ENCODE data around the gene CASZ1.

The CASZ1 gene

GRCh38 chr1:10693497-10694273, 102.8 kb downstream of the CASZ1 start:
- H3K27ac ChIP-seq = peak overlapping the region; percentile 52
- DNase-seq (ENCODE audit: low read depth, low spot score) = no peak

GRCh38 chr1:10693152-10693496, 103.3 kb downstream of the CASZ1 start:
- peak overlapping the region; percentile 52 for H3K27ac ChIP-seq

GRCh38 chr1:10692401-10693021, 103.9 kb downstream of the CASZ1 start:
- peak overlapping the region; percentile 52 for H3K27ac ChIP-seq

More at GRCh38 chr1:10693152-10693496, 103.3 kb downstream of the CASZ1 start:
- no peak for DNase-seq (ENCODE audit: low read depth, low spot score)

GRCh38 chr1:10691740-10692125, 104.7 kb downstream of the CASZ1 start:
- H3K27ac ChIP-seq = no peak overlapping the region

More at GRCh38 chr1:10692401-10693021, 103.9 kb downstream of the CASZ1 start:
- DNase-seq (ENCODE audit: low read depth, low spot score) = no peak

DNA sequence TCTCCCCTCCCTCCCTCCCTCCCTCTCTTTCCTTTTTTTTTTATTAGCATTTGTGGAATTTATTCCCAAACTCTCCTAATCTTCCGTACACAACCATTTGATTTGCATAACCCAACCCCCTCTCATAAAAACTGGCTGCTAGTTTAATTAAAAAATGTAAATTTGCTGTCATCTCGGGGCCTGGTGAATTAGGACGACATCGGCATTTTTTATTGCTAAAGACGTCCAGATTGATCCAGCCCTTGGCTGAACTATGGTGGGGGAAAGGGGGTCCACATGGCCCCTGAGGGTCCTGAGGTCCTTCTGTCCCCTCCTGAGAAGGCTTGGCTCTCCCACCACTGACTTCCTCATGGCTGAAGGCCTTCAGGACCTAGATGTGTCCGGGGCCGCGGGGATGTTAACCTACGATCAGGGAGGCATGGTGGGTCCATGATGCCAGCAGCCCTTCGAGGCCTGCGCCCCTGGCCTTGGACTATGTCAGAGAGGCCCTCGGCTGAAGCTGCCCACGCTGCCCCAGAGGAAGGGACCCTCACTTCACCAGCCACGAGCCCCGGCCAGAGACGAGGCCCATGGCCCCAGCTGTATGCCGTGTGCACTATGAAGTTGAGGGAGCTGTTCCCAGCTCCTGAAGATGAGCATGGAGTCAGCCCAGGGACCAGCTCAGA, 105.2 kb downstream of the CASZ1 start:
- no peak for DNase-seq (ENCODE audit: low read depth, low spot score)
- no peak overlapping the region for H3K27ac ChIP-seq

More at GRCh38 chr1:10691740-10692125, 104.7 kb downstream of the CASZ1 start:
- no peak for DNase-seq (ENCODE audit: low read depth, low spot score)

- DNase-seq (ENCODE audit: low read depth, low spot score) = no peak
- H3K27ac ChIP-seq = no peak overlapping the region
Observed at GRCh38 chr1:10690484-10690883, 106.0 kb downstream of the CASZ1 start.

- no peak for DNase-seq (ENCODE audit: low read depth, low spot score)
Observed at GRCh38 chr1:10688409-10688786, 108.0 kb downstream of the CASZ1 start.

DNA sequence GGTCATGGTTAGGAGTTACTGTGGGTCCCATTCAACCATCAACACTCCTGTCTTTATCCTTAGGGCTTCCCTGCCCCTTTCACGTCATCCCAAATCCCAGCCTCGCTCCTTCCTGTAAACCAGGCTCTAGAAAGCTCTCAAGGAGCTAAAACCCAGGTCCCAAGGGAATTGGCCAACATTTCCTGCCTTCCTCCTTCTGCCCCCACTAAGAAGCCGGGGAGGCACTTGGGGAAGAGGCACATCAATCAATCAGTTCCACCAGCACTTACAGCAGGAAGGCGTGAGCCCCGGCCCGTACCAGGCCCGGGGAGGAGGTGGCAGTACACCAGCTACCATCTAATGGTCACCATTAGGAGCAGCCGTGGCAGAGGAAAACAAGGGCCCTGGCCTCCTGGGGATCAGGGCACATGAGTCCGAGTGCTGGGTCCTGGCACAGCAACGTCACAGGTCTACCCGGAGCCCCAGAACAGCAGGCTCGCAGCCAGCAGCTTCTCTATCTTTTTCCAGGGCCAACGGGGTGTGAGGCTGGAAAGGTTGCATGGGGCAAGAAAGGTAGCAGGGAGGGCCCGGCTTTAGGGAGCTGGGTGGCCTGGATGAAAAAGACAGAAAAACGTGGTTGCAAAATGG, 108.6 kb downstream of the CASZ1 start:
- no peak for DNase-seq (ENCODE audit: low read depth, low spot score)
- H3K27ac ChIP-seq = no peak overlapping the region

More at GRCh38 chr1:10688409-10688786, 108.0 kb downstream of the CASZ1 start:
- H3K27ac ChIP-seq = no peak overlapping the region

- no peak overlapping the region for H3K27ac ChIP-seq
- DNase-seq (ENCODE audit: low read depth, low spot score) = no peak
Observed at GRCh38 chr1:10687251-10687651, 109.2 kb downstream of the CASZ1 start.

GRCh38 chr1:10686404-10687040, 109.9 kb downstream of the CASZ1 start:
- no peak for DNase-seq (ENCODE audit: low read depth, low spot score)
- no peak overlapping the region for H3K27ac ChIP-seq

GRCh38 chr1:10685808-10686403, 110.5 kb downstream of the CASZ1 start:
- H3K27ac ChIP-seq = no peak overlapping the region
- no peak for DNase-seq (ENCODE audit: low read depth, low spot score)

GRCh38 chr1:10685196-10685807, 111.1 kb downstream of the CASZ1 start:
- no peak overlapping the region for H3K27ac ChIP-seq
- no peak for DNase-seq (ENCODE audit: low read depth, low spot score)

- DNase-seq (ENCODE audit: low read depth, low spot score) = no peak
- no peak overlapping the region for H3K27ac ChIP-seq
Observed at GRCh38 chr1:10684221-10684620, 112.2 kb downstream of the CASZ1 start.

DNA sequence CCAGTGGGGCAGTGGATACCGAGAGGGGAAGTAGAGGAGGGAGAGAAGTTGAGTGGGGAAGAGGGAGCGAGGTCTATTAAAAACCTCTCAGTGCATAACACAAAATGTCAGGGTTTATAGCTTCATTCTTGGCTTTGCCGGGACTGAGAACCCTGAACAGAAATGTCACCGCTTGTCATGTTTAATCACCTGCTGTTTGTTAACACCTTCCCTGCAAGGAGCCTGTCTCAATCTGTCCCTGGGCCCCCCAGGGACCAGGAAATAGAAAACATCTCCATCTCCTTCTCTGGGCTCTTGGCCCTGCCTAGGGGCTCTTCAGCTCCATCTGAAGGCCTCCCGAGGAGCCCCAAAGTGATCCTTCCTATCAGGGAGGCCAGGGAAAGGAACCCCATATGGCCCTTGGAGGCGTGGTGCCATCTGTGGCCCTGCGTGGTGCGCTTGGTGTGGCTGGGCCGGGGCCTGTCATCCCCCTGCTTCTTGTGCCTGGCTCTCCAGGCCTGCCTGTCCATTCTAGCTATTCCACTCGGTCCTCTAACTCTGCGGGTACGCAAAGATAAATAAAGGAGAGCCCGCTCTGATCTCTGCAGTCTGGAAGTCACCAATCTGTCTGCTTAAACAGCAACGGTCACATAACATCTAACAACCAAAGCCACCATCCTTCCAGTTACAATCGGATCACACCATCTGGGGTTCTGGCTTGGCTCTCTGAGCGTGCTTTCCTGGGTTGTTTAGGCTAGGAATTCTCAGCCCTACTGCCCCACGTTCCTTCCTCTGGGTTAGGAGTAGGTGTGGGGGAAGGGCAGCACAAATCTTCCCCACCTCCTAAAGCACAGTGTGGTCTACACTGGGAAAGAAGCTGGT, 113.8 kb downstream of the CASZ1 start:
- DNase-seq (ENCODE audit: low read depth, low spot score) = no peak
- H3K27ac ChIP-seq = no peak overlapping the region

DNA sequence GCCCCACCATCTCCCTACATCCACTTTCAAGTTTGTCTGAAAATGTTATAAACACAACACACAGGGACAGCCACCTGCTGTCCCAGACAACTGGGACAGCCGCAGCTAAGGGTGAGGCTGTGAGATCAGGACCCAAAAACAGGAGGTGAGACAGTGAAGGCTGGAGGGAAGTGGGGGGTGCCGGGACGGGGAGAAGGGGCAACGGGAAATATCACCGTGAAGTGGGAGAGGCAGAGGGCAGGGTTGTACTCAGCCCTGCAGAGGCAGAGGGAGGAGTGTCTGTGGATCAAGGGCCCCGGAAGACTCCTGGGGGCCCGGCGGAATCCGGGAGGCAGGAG, 114.4 kb downstream of the CASZ1 start:
- DNase-seq (ENCODE audit: low read depth, low spot score) = no peak
- no peak overlapping the region for H3K27ac ChIP-seq

DNA sequence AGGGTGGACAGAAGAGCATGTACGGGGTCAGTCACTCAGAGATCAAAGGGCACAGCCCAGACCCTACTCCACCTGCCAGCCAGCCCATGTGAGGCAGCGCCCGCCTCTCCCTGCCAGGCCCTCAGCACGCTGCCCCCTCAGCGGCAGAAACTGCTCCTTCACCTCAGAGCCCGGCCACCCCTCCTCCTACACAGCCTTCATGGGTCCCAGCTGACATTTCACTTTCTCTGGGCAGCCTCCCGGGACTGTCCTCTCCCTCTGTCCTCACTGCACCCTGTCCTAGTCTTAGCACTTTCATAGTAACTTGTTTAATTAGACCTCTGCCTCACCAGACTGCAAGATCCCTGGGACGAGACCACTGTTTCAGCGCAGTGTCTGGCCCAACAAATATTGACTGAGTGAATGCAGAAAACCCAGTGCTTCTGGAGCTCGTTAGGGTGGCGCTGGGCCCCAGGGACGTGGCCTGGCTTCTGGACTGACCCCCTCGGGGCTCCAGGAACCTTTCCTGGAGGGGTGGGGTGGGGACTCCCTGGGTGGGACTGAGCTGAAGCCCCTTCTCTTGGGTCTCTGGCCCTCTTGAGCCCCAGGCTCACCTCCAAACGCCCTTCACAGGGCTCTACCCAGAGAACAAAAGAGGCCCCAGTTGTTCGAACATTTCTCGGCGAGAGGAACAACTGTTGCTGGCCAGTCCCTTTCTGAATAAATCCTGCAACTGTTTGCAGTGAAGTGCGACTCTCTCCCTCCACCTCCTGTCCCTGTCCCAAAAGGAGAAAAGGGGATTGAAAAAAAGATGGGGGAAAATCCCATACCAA, 114.9 kb downstream of the CASZ1 start:
- no peak for DNase-seq (ENCODE audit: low read depth, low spot score)
- no peak overlapping the region for H3K27ac ChIP-seq

- H3K27ac ChIP-seq = no peak overlapping the region
- DNase-seq (ENCODE audit: low read depth, low spot score) = no peak
Observed at GRCh38 chr1:10680487-10680886, 116.0 kb downstream of the CASZ1 start.

Measured in epithelial cell of prostate (primary cell).